Ovary (tissue), 3 donors: ENCODE measurements around the gene LRIG1.

Source experiments
- EP300 ChIP-seq: sonication (generic); formaldehyde crosslinking; IDR thresholded peaks from one replicate; pipeline ENCODE4 v1.6.1; 2017; ENCODE audit warnings: antibody characterized with exemption
- TF ChIP-seq, protein P1 (sequence below), 3 donors: fragments of 450-650 bp in 2 of 3; fragments of 200-600 bp in 1 of 3; IDR thresholded peaks; one replicate each; pipeline versions ENCODE4 v1.5.1 to v1.8.0; 2016 to 2022; ENCODE audit warnings: antibody characterized with exemption in 3 of 3, mild to moderate bottlenecking in 1 of 3
- donor health status: DM: no; HTN: no; CAD: no.

DNA sequence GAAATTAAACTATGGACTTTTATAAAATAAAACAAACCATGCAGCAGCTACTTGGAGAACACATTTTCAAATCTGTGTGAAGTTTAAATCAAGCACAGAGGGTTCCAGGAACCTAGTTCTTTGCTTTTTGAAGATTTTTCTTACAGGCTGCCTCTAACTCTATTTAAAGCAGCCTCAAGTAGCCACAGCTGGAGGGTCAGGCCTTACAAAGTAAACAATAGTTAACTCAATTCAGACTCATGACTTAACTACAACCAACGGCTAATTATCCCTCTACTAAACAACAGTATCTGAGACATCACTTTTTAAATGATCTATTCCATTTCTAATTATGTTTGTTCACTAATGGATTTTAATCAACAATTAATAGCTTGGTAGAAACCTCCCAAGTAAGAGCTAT is 9.8 kb downstream of the LRIG1 start:
- TF ChIP-seq, protein P1, sequence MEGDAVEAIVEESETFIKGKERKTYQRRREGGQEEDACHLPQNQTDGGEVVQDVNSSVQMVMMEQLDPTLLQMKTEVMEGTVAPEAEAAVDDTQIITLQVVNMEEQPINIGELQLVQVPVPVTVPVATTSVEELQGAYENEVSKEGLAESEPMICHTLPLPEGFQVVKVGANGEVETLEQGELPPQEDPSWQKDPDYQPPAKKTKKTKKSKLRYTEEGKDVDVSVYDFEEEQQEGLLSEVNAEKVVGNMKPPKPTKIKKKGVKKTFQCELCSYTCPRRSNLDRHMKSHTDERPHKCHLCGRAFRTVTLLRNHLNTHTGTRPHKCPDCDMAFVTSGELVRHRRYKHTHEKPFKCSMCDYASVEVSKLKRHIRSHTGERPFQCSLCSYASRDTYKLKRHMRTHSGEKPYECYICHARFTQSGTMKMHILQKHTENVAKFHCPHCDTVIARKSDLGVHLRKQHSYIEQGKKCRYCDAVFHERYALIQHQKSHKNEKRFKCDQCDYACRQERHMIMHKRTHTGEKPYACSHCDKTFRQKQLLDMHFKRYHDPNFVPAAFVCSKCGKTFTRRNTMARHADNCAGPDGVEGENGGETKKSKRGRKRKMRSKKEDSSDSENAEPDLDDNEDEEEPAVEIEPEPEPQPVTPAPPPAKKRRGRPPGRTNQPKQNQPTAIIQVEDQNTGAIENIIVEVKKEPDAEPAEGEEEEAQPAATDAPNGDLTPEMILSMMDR (IDR thresholded peaks at IDR 0.05), result no peak
- TF ChIP-seq EP300, result no peak
